ENCODE measurements around the gene NEDD4L. TPM values are rescaled to one million over a fixed set of nuclear protein-coding genes. Genes with fewer than 3 reads are reported as not detected.

NEDD4L gene
- total RNA-seq, 1 donor from 2014 or later, result 15.6 TPM

- no peak for DNase-seq (ENCODE audit: low spot score in 2 of 2)
- TF ChIP-seq CTCF (IDR thresholded peaks at IDR 0.05), result no peak
- peaks cover 0 to 5% of the 10 kb centered on the region in 2 donors for H3K36me3 ChIP-seq
- intact Hi-C loops (cut with DNase I), result no loop called here
- H3K4me3 ChIP-seq, result no peak overlapping the region
- H3K27me3 ChIP-seq, result no peaks in the 10 kb centered on the region
- peaks cover 0 to 4% of the 10 kb centered on the region in 2 donors for H3K4me1 ChIP-seq
- no peaks in the 10 kb centered on the region for H3K9me3 ChIP-seq
- H3K27ac ChIP-seq, result no peak overlapping the region
These were observed 319.9 kb downstream of the NEDD4L start for GRCh38 chr18:58363767-58364540.

GRCh38 chr18:58364876-58365528, 321.0 kb downstream of the NEDD4L start:
- no peaks in the 10 kb centered on the region for H3K9me3 ChIP-seq
- intact Hi-C loops (cut with DNase I), result no loop called here
- peaks cover 0 to 5% of the 10 kb centered on the region in 2 donors for H3K36me3 ChIP-seq
- no peak for DNase-seq (ENCODE audit: low spot score in 2 of 2)
- H3K27ac ChIP-seq, result no peak overlapping the region
- peaks cover 0 to 4% of the 10 kb centered on the region in 2 donors for H3K4me1 ChIP-seq
- H3K27me3 ChIP-seq, result no peaks in the 10 kb centered on the region
- H3K4me3 ChIP-seq, result no peak overlapping the region
- TF ChIP-seq CTCF (IDR thresholded peaks at IDR 0.05), result no peak

- no peaks in the 10 kb centered on the region for H3K27me3 ChIP-seq
- H3K27ac ChIP-seq, result no peak overlapping the region
- intact Hi-C loops (cut with DNase I), result no loop called here
- peaks cover 0 to 5% of the 10 kb centered on the region in 2 donors for H3K36me3 ChIP-seq
- no peaks in the 10 kb centered on the region for H3K9me3 ChIP-seq
- DNase-seq (ENCODE audit: low spot score in 2 of 2), result no peak
- no peak for TF ChIP-seq CTCF (IDR thresholded peaks at IDR 0.05)
- peaks cover 0 to 3% of the 10 kb centered on the region in 2 donors for H3K4me1 ChIP-seq
- H3K4me3 ChIP-seq, result no peak overlapping the region
These were observed 323.6 kb downstream of the NEDD4L start for GRCh38 chr18:58367425-58368140.

- Histone ChIP-seq H3K27me3 (no peaks in the 10 kb centered on the region), H3K9me3 (no peaks in the 10 kb centered on the region), H3K36me3 (peaks cover 0 to 5% of the 10 kb centered on the region in 2 donors), H3K4me3 (no peak overlapping the region), H3K4me1 (no peaks in the 10 kb centered on the region), H3K27ac (no peak overlapping the region)
- DNase-seq (ENCODE audit: low spot score in 2 of 2), result no peak
- intact Hi-C loops (cut with DNase I), result no loop called here
- TF ChIP-seq CTCF (IDR thresholded peaks at IDR 0.05), result no peak
These were observed 325.6 kb downstream of the NEDD4L start for GRCh38 chr18:58369616-58370015.

- Histone ChIP-seq H3K36me3 (peaks cover 0 to 5% of the 10 kb centered on the region in 2 donors), H3K27ac (no peak overlapping the region), H3K9me3 (no peaks in the 10 kb centered on the region), H3K4me1 (no peaks in the 10 kb centered on the region), H3K27me3 (no peaks in the 10 kb centered on the region), H3K4me3 (no peak overlapping the region)
- intact Hi-C loops (cut with DNase I), result no loop called here
- no peak for DNase-seq (ENCODE audit: low spot score in 2 of 2)
- no peak for TF ChIP-seq CTCF (IDR thresholded peaks at IDR 0.05)
These were observed 326.1 kb downstream of the NEDD4L start for GRCh38 chr18:58370038-58370580.

Data from ascending aorta (tissue), 2 donors.